ENCODE data around the gene KIAA1549. TPM values are rescaled to one million over a fixed set of nuclear protein-coding genes. Genes with fewer than 3 reads are reported as not detected.

KIAA1549 gene
- total and polyA plus RNA-seq, 2 of the 8 experiments (the other 6 are each of a cell fraction or from before 2014, with no cell fraction given): 6.5 to 17.3 TPM

DNA sequence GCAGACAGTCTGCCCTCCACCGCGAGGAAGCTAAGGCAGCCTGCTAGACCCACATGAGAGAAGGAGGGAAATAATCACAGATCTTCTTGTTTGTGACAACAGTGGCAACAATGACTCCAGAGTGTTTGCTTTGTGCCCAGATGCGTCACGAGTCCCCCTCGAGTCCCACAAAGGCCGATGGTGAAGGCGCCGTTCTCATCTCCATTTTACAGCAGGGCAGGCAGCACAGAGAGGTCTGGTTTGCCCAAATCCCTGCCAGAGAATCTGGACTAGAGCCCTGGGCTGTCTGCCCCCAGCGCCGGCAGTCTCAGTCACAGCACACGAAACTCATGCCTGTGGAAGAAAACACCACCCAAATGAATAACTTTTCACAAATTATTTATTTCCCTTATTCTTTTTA, 38.1 kb downstream of the KIAA1549 start (continued):
- TF ChIP-seq HDAC2 (IDR thresholded peaks at IDR 0.05; ENCODE audit: borderline replicate concordance in 1 of 2, low read depth in 2 of 2, low read length in 2 of 2) (no peak), TAF1 (IDR thresholded peaks at IDR 0.05; ENCODE audit: low read depth, low read length) (no peak)

Data from H1 (cell line).